DND-41 (cell line): ENCODE results near the gene MT4.

ENCODE experiments used
- ATAC-seq: fragments of 200-7000 bp; cut with Tn5 transposase; 3 replicates; pipeline ENCODE4 v1.9.1; 2021; ENCODE audit warnings: low read depth; ENCODE audit not compliant: insufficient read depth
- DNase-seq: peaks from one replicate; pipeline ENCODE4 v3.0.0-alpha.2; 2020
- H2AFZ ChIP-seq: 2 replicates; pipeline ENCODE4 v1.6.0; 2012; ENCODE audit warnings: low read depth, low read length
- H3K27ac ChIP-seq: 2 replicates; pipeline ENCODE4 v1.5.1; 2012; ENCODE audit warnings: low read length, inconsistent platforms
- H3K27me3 ChIP-seq: fragments of 200-600 bp; sonication (generic); 2 replicates; pipeline ENCODE4 v1.6.0; 2012; ENCODE audit warnings: low read length, mild to moderate bottlenecking, inconsistent platforms; ENCODE audit not compliant: insufficient read depth, poor library complexity
- H3K36me3 ChIP-seq: 2 replicates; pipeline ENCODE4 v1.5.1; 2012; ENCODE audit warnings: low read length, inconsistent platforms; ENCODE audit not compliant: insufficient read depth
- H3K4me1 ChIP-seq: 2 replicates; pipeline ENCODE4 v1.5.1; 2012; ENCODE audit warnings: mild to moderate bottlenecking, low read length; ENCODE audit not compliant: insufficient read depth
- H3K4me2 ChIP-seq: 2 replicates; pipeline ENCODE4 v1.6.0; 2012; ENCODE audit warnings: mild to moderate bottlenecking, moderate library complexity, low read length, inconsistent platforms; ENCODE audit not compliant: insufficient read depth
- H3K4me3 ChIP-seq, 2 experiments: fragments of 200-600 bp in 1 of 2; shearing (Covaris generic) in 1 of 2; 2 replicates each; pipeline ENCODE4 v1.5.1; 2012 to 2016; ENCODE audit warnings: inconsistent platforms in 2 of 2, low read length in 2 of 2, mild to moderate bottlenecking in 2 of 2, low read depth in 1 of 2, moderate library complexity in 1 of 2
- H3K79me2 ChIP-seq: 2 replicates; pipeline ENCODE4 v1.6.0; 2012; ENCODE audit warnings: low read length, inconsistent platforms; ENCODE audit not compliant: insufficient read depth
- H3K9ac ChIP-seq: 2 replicates; pipeline ENCODE4 v1.6.0; 2012; ENCODE audit warnings: low read depth, mild to moderate bottlenecking, inconsistent platforms, low read length, moderate library complexity
- H3K9me3 ChIP-seq: 2 replicates; pipeline ENCODE4 v1.5.1; 2012; ENCODE audit warnings: low read length, moderate library complexity, mild to moderate bottlenecking, inconsistent platforms; ENCODE audit not compliant: insufficient read depth, severe bottlenecking
- H4K20me1 ChIP-seq: 2 replicates; pipeline ENCODE4 v1.6.0; 2012; ENCODE audit warnings: low read length; ENCODE audit not compliant: insufficient read depth
- CTCF ChIP-seq: IDR thresholded peaks from 2 replicates; pipeline ENCODE4 v1.5.1; 2012; ENCODE audit warnings: borderline replicate concordance, low read length, moderate library complexity, mild to moderate bottlenecking; ENCODE audit not compliant: poor library complexity, severe bottlenecking; ENCODE audit errors: extremely low read depth
- EZH2 ChIP-seq: IDR thresholded peaks from 3 replicates; pipeline ENCODE4 v1.6.1; 2012; ENCODE audit warnings: borderline replicate concordance, low read depth, mild to moderate bottlenecking, moderate library complexity, low read length, inconsistent platforms; ENCODE audit not compliant: severe bottlenecking

The MT4 gene

GRCh38 chr16:56584276-56584675 lies 19.4 kb downstream of the MT4 start:
- H3K4me1 ChIP-seq = no peaks in the 10 kb centered on the region
- H2AFZ ChIP-seq = no peak overlapping the region
- H3K9me3 ChIP-seq = no peaks in the 10 kb centered on the region
- no peaks in the 10 kb centered on the region for H3K79me2 ChIP-seq
- H3K27ac ChIP-seq = no peak overlapping the region
- DNase-seq (no peak), ATAC-seq (no peak)
- no peak overlapping the region for H3K9ac ChIP-seq
- H3K4me3 ChIP-seq = no peak overlapping the region
- H3K36me3 ChIP-seq = no peaks in the 10 kb centered on the region
- H3K4me2 ChIP-seq = no peak overlapping the region
- H4K20me1 ChIP-seq = no peaks in the 10 kb centered on the region
- H3K27me3 ChIP-seq = peaks cover 7% of the 10 kb centered on the region
- TF ChIP-seq EZH2 = no peak
- no peak for TF ChIP-seq CTCF

GRCh38 chr16:56588781-56589140 lies 23.9 kb downstream of the MT4 start:
- ATAC-seq = no peak
- H2AFZ ChIP-seq = no peak overlapping the region
- no peaks in the 10 kb centered on the region for H3K4me1 ChIP-seq
- no peaks in the 10 kb centered on the region for H3K36me3 ChIP-seq
- no peak overlapping the region for H3K9ac ChIP-seq
- H3K9me3 ChIP-seq = no peaks in the 10 kb centered on the region
- no peaks in the 10 kb centered on the region for H3K27me3 ChIP-seq
- H3K79me2 ChIP-seq = no peaks in the 10 kb centered on the region
- no peak overlapping the region for H3K27ac ChIP-seq
- TF ChIP-seq EZH2 (no peak), CTCF (no peak)
- H3K4me2 ChIP-seq = no peak overlapping the region
- H4K20me1 ChIP-seq = no peaks in the 10 kb centered on the region
- H3K4me3 ChIP-seq = no peak overlapping the region
- DNase-seq = no peak

GRCh38 chr16:56589141-56590039 lies 24.5 kb downstream of the MT4 start, which contains the start of gene MT3:
Gene MT3 (plus strand): TSS chr16:56589528. CDS start chr16:56589591, 63 bp downstream.
- Histone ChIP-seq H4K20me1 (no peaks in the 10 kb centered on the region), H3K9ac (no peak within 1 kb of the TSS), H3K4me3 (no peak within 1 kb of the TSS), H3K27ac (no peak within 1 kb of the TSS), H3K27me3 (no peaks in the 10 kb centered on the region), H3K4me1 (no peaks in the 10 kb centered on the region), H3K79me2 (no peaks in the 10 kb centered on the region), H2AFZ (no peak within 1 kb of the TSS), H3K4me2 (no peak within 1 kb of the TSS), H3K36me3 (no peaks in the 10 kb centered on the region), H3K9me3 (no peaks in the 10 kb centered on the region)
- ATAC-seq (no peak), DNase-seq (no peak)
- no peak for TF ChIP-seq CTCF
- TF ChIP-seq EZH2 = no peak
